ENCODE results near the gene SLC25A17. TPM values are rescaled to one million over a fixed set of nuclear protein-coding genes. Genes with fewer than 3 reads are reported as not detected.
A peak's percentile ranks its signal among the peaks of the same experiment; 100 is the strongest.
"Not testable (repeated sequence)": the region's sequence is repeated elsewhere in the genome, so short reads cannot be mapped to it uniquely, and the experiment has no call there.

The SLC25A17 gene
- 10 to 100 TPM; 19.4 to 40.9 TPM for total RNA-seq

GRCh38 chr22:40818747-40819598 is at the start of gene SLC25A17:
TSS of gene SLC25A17 (minus strand) at chr22:40819346. CDS start at chr22:40819248, 98 bp downstream.
- ATAC-seq (replicated peaks) = peak; percentile 94
- Mint-ChIP-seq H3K27me3 (no peaks in the 10 kb centered on the region), H3K27ac (peak within 1 kb of the TSS; percentile 98), H3K9me3 (no peaks in the 10 kb centered on the region), H3K4me1 (peaks cover 22% of the 10 kb centered on the region), H3K36me3 (ENCODE audit: low read depth) (peaks cover 49% of the 10 kb centered on the region), H3K4me3 (peak within 1 kb of the TSS; percentile 89)

GRCh38 chr22:40868379-40868778 is 49.2 kb upstream of the SLC25A17 start:
- not testable (repeated sequence) for ATAC-seq (replicated peaks); H3K27me3 Mint-ChIP-seq
- peaks cover 13% of the 10 kb centered on the region for H3K36me3 Mint-ChIP-seq (ENCODE audit: low read depth)

GRCh38 chr22:40867109-40867508 is 48.0 kb upstream of the SLC25A17 start:
- Mint-ChIP-seq H3K36me3 (ENCODE audit: low read depth) (peaks cover 13% of the 10 kb centered on the region), H3K9me3 (no peaks in the 10 kb centered on the region), H3K4me3 (no peak overlapping the region), H3K27ac (no peak overlapping the region), H3K27me3 (no peaks in the 10 kb centered on the region), H3K4me1 (no peaks in the 10 kb centered on the region)
- no peak for ATAC-seq (replicated peaks)

More at GRCh38 chr22:40868379-40868778, 49.2 kb upstream of the SLC25A17 start:
- H3K4me3 Mint-ChIP-seq, H3K9me3 Mint-ChIP-seq, H3K27ac Mint-ChIP-seq, H3K4me1 Mint-ChIP-seq: not testable (repeated sequence)

GRCh38 chr22:40862537-40862936 is 43.4 kb upstream of the SLC25A17 start:
- no peak overlapping the region for H3K4me3 Mint-ChIP-seq
- no peaks in the 10 kb centered on the region for H3K27me3 Mint-ChIP-seq
- no peaks in the 10 kb centered on the region for H3K4me1 Mint-ChIP-seq
- ATAC-seq (replicated peaks) = no peak
- peaks cover 16% of the 10 kb centered on the region for H3K36me3 Mint-ChIP-seq (ENCODE audit: low read depth)
- no peak overlapping the region for H3K27ac Mint-ChIP-seq
- H3K9me3 Mint-ChIP-seq = no peaks in the 10 kb centered on the region

GRCh38 chr22:40862013-40862412 is 42.9 kb upstream of the SLC25A17 start, which contains the start of gene DNAJB7:
TSS of gene DNAJB7 (minus strand) at chr22:40862113. CDS start at chr22:40861994, 119 bp downstream.
- Mint-ChIP-seq H3K9me3 (no peaks in the 10 kb centered on the region), H3K27me3 (no peaks in the 10 kb centered on the region), H3K4me1 (no peaks in the 10 kb centered on the region), H3K4me3 (no peak within 1 kb of the TSS), H3K36me3 (ENCODE audit: low read depth) (peaks cover 21% of the 10 kb centered on the region), H3K27ac (no peak within 1 kb of the TSS)
- ATAC-seq (replicated peaks) = no peak

GRCh38 chr22:40857309-40857855 is 38.2 kb upstream of the SLC25A17 start:
- peak overlapping the region; percentile 100 for H3K27ac Mint-ChIP-seq
- H3K4me3 Mint-ChIP-seq = peak overlapping the region; percentile 99
- H3K36me3 Mint-ChIP-seq (ENCODE audit: low read depth) = peaks cover 60% of the 10 kb centered on the region
- no peaks in the 10 kb centered on the region for H3K27me3 Mint-ChIP-seq
- peaks cover 10% of the 10 kb centered on the region for H3K4me1 Mint-ChIP-seq
- H3K9me3 Mint-ChIP-seq = no peaks in the 10 kb centered on the region
- ATAC-seq (replicated peaks) = no peak

- Mint-ChIP-seq H3K27me3 (no peaks in the 10 kb centered on the region), H3K9me3 (no peaks in the 10 kb centered on the region), H3K4me3 (peak within 1 kb of the TSS; percentile 99), H3K27ac (peak within 1 kb of the TSS; percentile 100), H3K4me1 (peaks cover 14% of the 10 kb centered on the region), H3K36me3 (ENCODE audit: low read depth) (peaks cover 64% of the 10 kb centered on the region)
- peak; percentile 96 for ATAC-seq (replicated peaks)
Observed at GRCh38 chr22:40856513-40857308, 37.6 kb upstream of the SLC25A17 start, which contains the start of the genes ST13 and XPNPEP3. TSS of gene ST13 (minus strand) at chr22:40856639. CDS start at chr22:40856540, 99 bp downstream. TSS of gene XPNPEP3 (plus strand) at chr22:40857148. CDS start at chr22:40857182, 34 bp downstream.

- H3K36me3 Mint-ChIP-seq (ENCODE audit: low read depth) = peaks cover 64% of the 10 kb centered on the region
- peak; percentile 31 for ATAC-seq (replicated peaks)
- H3K4me1 Mint-ChIP-seq = peaks cover 19% of the 10 kb centered on the region
- peak overlapping the region; percentile 100 for H3K27ac Mint-ChIP-seq
- H3K27me3 Mint-ChIP-seq = no peaks in the 10 kb centered on the region
- no peaks in the 10 kb centered on the region for H3K9me3 Mint-ChIP-seq
- peak overlapping the region; percentile 99 for H3K4me3 Mint-ChIP-seq
Observed at GRCh38 chr22:40855979-40856512, 36.9 kb upstream of the SLC25A17 start.

GRCh38 chr22:40855071-40855978 is 36.2 kb upstream of the SLC25A17 start:
- no peak for ATAC-seq (replicated peaks)

GRCh38 chr22:40853961-40854360 is 34.8 kb upstream of the SLC25A17 start:
- Mint-ChIP-seq H3K4me1 (peaks cover 19% of the 10 kb centered on the region), H3K36me3 (ENCODE audit: low read depth) (peaks cover 79% of the 10 kb centered on the region), H3K9me3 (no peaks in the 10 kb centered on the region), H3K27me3 (no peaks in the 10 kb centered on the region), H3K4me3 (peak overlapping the region; percentile 99), H3K27ac (peak overlapping the region; percentile 100)
- ATAC-seq (replicated peaks) = no peak

More at GRCh38 chr22:40855071-40855978, 36.2 kb upstream of the SLC25A17 start:
- Mint-ChIP-seq H3K4me1 (peaks cover 19% of the 10 kb centered on the region), H3K27ac (peak overlapping the region; percentile 100), H3K27me3 (no peaks in the 10 kb centered on the region), H3K36me3 (ENCODE audit: low read depth) (peaks cover 65% of the 10 kb centered on the region), H3K4me3 (peak overlapping the region; percentile 99), H3K9me3 (no peaks in the 10 kb centered on the region)

GRCh38 chr22:40853333-40853732 is 34.2 kb upstream of the SLC25A17 start:
- Mint-ChIP-seq H3K36me3 (ENCODE audit: low read depth) (peaks cover 85% of the 10 kb centered on the region), H3K4me3 (peak overlapping the region; percentile 99), H3K27me3 (no peaks in the 10 kb centered on the region)

GRCh38 chr22:40845816-40846215 is 26.7 kb upstream of the SLC25A17 start:
- peaks cover 99% of the 10 kb centered on the region for H3K36me3 Mint-ChIP-seq (ENCODE audit: low read depth)
- not testable (repeated sequence) for H3K4me1 Mint-ChIP-seq; H3K27ac Mint-ChIP-seq; H3K27me3 Mint-ChIP-seq; H3K9me3 Mint-ChIP-seq; H3K4me3 Mint-ChIP-seq; ATAC-seq (replicated peaks)

More at GRCh38 chr22:40853333-40853732, 34.2 kb upstream of the SLC25A17 start:
- peak overlapping the region; percentile 100 for H3K27ac Mint-ChIP-seq
- no peak for ATAC-seq (replicated peaks)
- H3K4me1 Mint-ChIP-seq = peaks cover 19% of the 10 kb centered on the region
- H3K9me3 Mint-ChIP-seq = no peaks in the 10 kb centered on the region

- H3K9me3 Mint-ChIP-seq = no peaks in the 10 kb centered on the region
- H3K4me1 Mint-ChIP-seq = peaks cover 10% of the 10 kb centered on the region
- no peak overlapping the region for H3K4me3 Mint-ChIP-seq
- no peaks in the 10 kb centered on the region for H3K27me3 Mint-ChIP-seq
- H3K27ac Mint-ChIP-seq = no peak overlapping the region
- peaks cover 99% of the 10 kb centered on the region for H3K36me3 Mint-ChIP-seq (ENCODE audit: low read depth)
- ATAC-seq (replicated peaks) = no peak
Observed at GRCh38 chr22:40844951-40845350, 25.8 kb upstream of the SLC25A17 start.
